AG09309 (cell line): Measurements from ENCODE around the gene CLMP.
"Not testable (repeated sequence)": the region's sequence is repeated elsewhere in the genome, so short reads cannot be mapped to it uniquely, and the experiment has no call there.

Experiments used
- DNase-seq: peaks from one replicate; pipeline ENCODE4 v3.0.0-alpha.2; 2010; ENCODE audit warnings: low read depth
- H3K4me3 ChIP-seq: 2 replicates; pipeline ENCODE4 v1.5.1; 2011; ENCODE audit warnings: mild to moderate bottlenecking, low read depth, low read length, moderate library complexity; ENCODE audit not compliant: control insufficient read depth
- TF ChIP-seq, protein P1 (sequence below): IDR thresholded peaks from 2 replicates; pipeline ENCODE4 v1.5.1; 2011; ENCODE audit warnings: mild to moderate bottlenecking, low read depth, low read length, inconsistent platforms; ENCODE audit not compliant: insufficient read depth, control insufficient read depth; ENCODE audit errors: missing control alignments

Gene CLMP

DNA sequence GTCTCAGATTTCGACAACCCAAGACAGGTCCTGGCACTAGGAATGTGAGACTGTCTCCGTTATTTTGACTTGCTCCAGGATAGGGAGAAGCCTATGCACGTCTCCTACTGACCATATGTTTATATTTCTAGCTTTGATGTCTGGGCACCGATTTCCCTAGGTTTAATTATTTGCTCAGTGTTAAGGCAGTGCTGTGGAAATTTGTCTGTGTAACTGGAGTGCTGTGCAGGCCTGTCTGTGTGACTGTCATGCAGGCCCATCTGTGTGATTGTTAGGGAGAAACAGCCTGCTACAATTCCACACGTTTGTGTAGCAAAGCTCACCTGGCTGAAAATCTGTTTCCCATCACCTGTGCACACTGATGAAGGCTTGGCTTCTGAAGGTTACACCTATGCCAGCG is 103.5 kb downstream of the CLMP start:
- H3K4me3 ChIP-seq, result no peak overlapping the region
- DNase-seq, result no peak
- TF ChIP-seq, protein P1, sequence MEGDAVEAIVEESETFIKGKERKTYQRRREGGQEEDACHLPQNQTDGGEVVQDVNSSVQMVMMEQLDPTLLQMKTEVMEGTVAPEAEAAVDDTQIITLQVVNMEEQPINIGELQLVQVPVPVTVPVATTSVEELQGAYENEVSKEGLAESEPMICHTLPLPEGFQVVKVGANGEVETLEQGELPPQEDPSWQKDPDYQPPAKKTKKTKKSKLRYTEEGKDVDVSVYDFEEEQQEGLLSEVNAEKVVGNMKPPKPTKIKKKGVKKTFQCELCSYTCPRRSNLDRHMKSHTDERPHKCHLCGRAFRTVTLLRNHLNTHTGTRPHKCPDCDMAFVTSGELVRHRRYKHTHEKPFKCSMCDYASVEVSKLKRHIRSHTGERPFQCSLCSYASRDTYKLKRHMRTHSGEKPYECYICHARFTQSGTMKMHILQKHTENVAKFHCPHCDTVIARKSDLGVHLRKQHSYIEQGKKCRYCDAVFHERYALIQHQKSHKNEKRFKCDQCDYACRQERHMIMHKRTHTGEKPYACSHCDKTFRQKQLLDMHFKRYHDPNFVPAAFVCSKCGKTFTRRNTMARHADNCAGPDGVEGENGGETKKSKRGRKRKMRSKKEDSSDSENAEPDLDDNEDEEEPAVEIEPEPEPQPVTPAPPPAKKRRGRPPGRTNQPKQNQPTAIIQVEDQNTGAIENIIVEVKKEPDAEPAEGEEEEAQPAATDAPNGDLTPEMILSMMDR, result no peak

DNA sequence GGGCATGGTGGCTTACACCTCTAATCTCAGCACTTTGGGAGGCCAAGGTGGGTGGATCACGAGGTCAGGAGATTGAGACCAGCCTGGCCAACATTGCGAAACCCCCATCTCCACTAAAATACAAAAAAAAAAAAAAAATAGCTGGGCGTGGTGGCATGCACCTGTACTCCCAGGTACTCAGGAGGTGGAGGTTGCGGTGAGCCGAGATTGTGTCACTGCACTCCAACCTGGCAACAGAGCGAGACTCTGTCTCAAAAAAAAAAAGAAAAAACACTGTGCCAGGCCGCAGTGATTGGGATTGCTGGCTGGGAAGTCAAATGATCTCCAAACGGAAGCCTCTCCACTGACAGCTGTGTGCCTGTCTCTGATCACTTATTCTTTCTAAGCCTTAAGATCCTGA is 104.9 kb downstream of the CLMP start:
- not testable (repeated sequence) for DNase-seq, H3K4me3 ChIP-seq

DNA sequence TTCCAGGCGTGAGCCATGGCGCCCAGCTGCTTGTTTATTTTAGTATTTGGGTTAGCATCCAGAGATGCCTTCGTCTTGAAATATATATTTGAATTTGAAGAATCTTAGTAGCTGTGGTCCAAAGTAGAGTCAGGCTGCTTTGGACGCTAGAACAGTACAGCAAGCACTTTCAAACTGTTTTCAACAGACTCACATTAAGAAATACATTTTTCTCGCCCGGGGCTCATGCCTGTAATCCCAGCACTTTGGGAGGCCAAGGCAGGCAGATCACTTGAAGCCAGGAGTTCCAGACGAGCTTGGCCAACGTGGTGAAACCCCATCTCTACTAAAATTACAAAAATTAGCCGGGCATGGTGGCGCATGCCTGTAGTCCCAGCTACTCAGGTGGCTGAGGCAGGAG is 106.2 kb downstream of the CLMP start:
- DNase-seq, H3K4me3 ChIP-seq: not testable (repeated sequence)

DNA sequence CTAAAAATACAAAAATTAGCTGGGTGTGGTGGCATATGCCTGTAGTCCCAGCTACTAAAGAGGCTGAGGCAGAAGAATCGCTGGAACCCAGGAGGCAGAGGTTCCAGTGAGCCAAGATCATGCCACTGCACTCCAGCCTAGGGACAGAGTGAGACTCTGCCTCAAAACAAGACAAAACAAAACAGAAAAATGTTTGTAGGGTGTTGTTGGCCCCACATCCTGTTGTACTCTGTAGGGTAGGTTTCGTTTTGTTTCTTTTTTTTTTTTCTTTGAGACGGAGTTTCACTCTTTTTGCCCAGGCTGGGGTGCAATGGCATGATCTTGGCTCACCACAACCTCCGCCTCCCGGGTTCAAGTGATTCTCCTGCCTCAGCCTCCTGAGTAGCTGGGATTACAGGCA is 107.4 kb downstream of the CLMP start:
- not testable (repeated sequence) for DNase-seq, H3K4me3 ChIP-seq

DNA sequence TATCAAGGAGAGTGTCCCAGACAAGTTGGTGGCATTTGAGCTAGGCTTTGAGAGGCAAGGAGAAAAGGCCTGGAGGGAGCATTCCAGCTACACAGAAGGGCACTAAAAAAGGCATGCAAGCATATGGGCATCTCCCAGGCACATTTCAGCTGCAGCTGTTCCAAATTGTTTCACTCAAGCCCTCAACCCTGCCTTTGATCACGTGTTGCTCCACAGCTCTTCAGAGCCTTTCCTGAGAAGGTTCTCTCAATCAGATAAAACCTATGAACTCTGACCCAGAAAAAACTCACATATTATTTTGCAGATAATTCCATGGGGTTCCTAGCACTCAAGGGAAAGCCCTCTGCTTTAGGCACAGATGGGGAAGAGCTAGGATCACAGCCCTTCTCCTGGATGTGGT is 108.7 kb downstream of the CLMP start:
- no peak overlapping the region for H3K4me3 ChIP-seq
- TF ChIP-seq, protein P1, result no peak
- no peak for DNase-seq

DNA sequence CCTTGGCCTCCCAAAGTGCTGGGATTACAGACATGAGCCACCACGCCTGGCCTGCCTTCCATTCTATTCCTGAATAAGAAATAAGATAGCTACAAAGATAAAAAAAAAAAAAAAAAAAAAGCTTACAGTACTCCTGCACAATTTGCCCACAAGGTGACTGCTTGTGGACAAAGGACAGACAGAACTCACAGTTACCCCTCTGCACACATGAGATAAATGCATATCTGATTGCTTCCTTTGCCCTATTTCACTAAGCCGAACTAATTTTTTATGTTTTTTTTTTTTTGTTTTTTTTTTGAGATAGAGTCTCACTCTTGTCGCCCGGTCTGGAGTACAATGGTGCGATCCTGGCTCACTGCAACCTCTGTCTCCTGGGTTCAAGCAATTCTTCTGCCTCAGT is 109.6 kb downstream of the CLMP start:
- H3K4me3 ChIP-seq, result no peak overlapping the region
- TF ChIP-seq, protein P1, result no peak
- DNase-seq, result no peak

DNA sequence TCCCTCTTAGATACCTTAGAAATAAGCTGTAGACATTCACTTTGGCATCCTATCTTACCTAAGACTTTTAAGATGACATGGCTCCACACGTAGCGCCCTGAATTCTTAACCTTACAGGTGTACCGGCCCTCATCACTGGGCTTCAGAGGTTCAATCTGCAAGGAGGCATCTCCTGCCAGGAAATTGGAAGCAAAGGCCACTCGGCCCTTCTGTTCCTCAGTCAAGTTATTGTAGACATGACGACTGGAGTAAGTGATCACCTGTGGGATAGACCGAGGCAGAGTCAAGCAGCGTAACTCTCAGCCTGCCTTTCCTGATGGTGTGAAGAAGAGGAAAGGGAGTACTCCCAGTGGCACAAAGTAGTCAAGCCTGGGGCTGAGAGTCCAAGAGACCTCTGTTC is 110.6 kb downstream of the CLMP start:
- TF ChIP-seq, protein P1, result no peak
- no peak overlapping the region for H3K4me3 ChIP-seq
- no peak for DNase-seq

DNA sequence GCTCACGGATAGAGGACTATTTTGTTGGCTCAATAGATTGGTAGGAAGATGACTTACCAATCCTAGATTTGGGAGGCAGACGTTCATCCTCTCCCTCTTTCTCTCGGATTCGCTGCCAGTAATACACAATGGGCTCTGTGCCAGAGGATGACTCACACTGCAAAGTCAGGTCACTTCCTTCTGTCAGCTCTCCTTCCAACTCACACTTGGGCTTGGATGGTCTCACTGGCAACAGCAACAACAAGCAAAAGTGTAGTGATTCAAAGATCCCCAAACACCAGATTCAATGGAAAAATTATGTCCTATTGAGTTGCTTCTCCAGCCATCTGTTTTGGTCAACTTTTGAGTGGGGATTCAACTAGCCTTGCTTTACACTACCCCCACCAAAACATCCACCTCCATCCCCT is 111.4 kb downstream of the CLMP start:
- no peak overlapping the region for H3K4me3 ChIP-seq
- TF ChIP-seq, protein P1, result no peak
- DNase-seq, result peak; percentile 89
